HG02973 (cell line): ENCODE data around the gene COL4A2.

ENCODE experiments used
- ATAC-seq: cut with Tn5 transposase; IDR thresholded peaks from one replicate; pipeline ENCODE4 v1.9.1; 2021; ENCODE audit warnings: moderate library complexity; ENCODE audit not compliant: unreplicated experiment

COL4A2 gene

GRCh38 chr13:110306960-110307766 is at the start of gene COL4A2, which contains the start of gene COL4A1:
TSS of gene COL4A2 (plus strand) at chr13:110307284. CDS start at chr13:110307904, 620 bp downstream.
TSS of gene COL4A1 (minus strand) at chr13:110307157. CDS start at chr13:110307027, 130 bp downstream.
- no peak for ATAC-seq

GRCh38 chr13:110257408-110257807 is 49.7 kb upstream of the COL4A2 start:
- no peak for ATAC-seq

- ATAC-seq: no peak
Measured at GRCh38 chr13:110258876-110259631, 48.0 kb upstream of the COL4A2 start.

GRCh38 chr13:110259651-110260050 is 47.4 kb upstream of the COL4A2 start:
- ATAC-seq: no peak

GRCh38 chr13:110261166-110262081 is 45.7 kb upstream of the COL4A2 start:
- ATAC-seq: no peak

GRCh38 chr13:110262082-110262436 is 45.0 kb upstream of the COL4A2 start:
- ATAC-seq: no peak

GRCh38 chr13:110262508-110263291 is 44.4 kb upstream of the COL4A2 start:
- ATAC-seq: no peak

- no peak for ATAC-seq
Measured at GRCh38 chr13:110263404-110263803, 43.7 kb upstream of the COL4A2 start.

- no peak for ATAC-seq
Measured at GRCh38 chr13:110263888-110264287, 43.2 kb upstream of the COL4A2 start.

GRCh38 chr13:110264685-110265275 is 42.3 kb upstream of the COL4A2 start:
- no peak for ATAC-seq

GRCh38 chr13:110265341-110265681 is 41.8 kb upstream of the COL4A2 start:
- ATAC-seq: no peak

GRCh38 chr13:110265682-110266430 is 41.2 kb upstream of the COL4A2 start:
- ATAC-seq: no peak

- ATAC-seq: no peak
Measured at GRCh38 chr13:110266431-110266809, 40.7 kb upstream of the COL4A2 start.

GRCh38 chr13:110266983-110267382 is 40.1 kb upstream of the COL4A2 start:
- no peak for ATAC-seq

GRCh38 chr13:110268061-110268460 is 39.0 kb upstream of the COL4A2 start:
- ATAC-seq: no peak

GRCh38 chr13:110268576-110269185 is 38.4 kb upstream of the COL4A2 start:
- ATAC-seq: no peak

- ATAC-seq: no peak
Measured at GRCh38 chr13:110269509-110270185, 37.4 kb upstream of the COL4A2 start.

GRCh38 chr13:110270507-110270906 is 36.6 kb upstream of the COL4A2 start:
- no peak for ATAC-seq
